NCI-H748 (cell line): ENCODE results near the gene SPA17.

Experiments
- DNase-seq: peaks from one replicate; lab custom pipeline; 2025; ENCODE audit not compliant: unreplicated experiment; lab: John Stamatoyannopoulos, UW

The SPA17 gene

GRCh38 chr11:124722176-124722575 is 48.5 kb downstream of the SPA17 start:
- DNase-seq = no peak

- no peak for DNase-seq
Observed at GRCh38 chr11:124724979-124725718, 51.4 kb downstream of the SPA17 start.

GRCh38 chr11:124725719-124726105 is 52.0 kb downstream of the SPA17 start:
- DNase-seq = no peak

GRCh38 chr11:124727474-124727873 is 53.8 kb downstream of the SPA17 start:
- DNase-seq = no peak

- DNase-seq = no peak
Observed at GRCh38 chr11:124728134-124728533, 54.4 kb downstream of the SPA17 start.

- no peak for DNase-seq
Observed at GRCh38 chr11:124729571-124729970, 55.9 kb downstream of the SPA17 start.

- no peak for DNase-seq
Observed at GRCh38 chr11:124732230-124732629, 58.5 kb downstream of the SPA17 start.

- DNase-seq = no peak
Observed at GRCh38 chr11:124736736-124737135, 63.0 kb downstream of the SPA17 start.

- DNase-seq = no peak
Observed at GRCh38 chr11:124737638-124738305, 64.1 kb downstream of the SPA17 start.

GRCh38 chr11:124738713-124739478 is 65.2 kb downstream of the SPA17 start:
- DNase-seq = no peak

- peak; percentile 91 for DNase-seq
Observed at GRCh38 chr11:124739479-124740276, 66.0 kb downstream of the SPA17 start, which contains the start of gene NRGN. Gene NRGN (plus strand): TSS chr11:124739942. CDS start chr11:124740085, 143 bp downstream.

- peak; percentile 49 for DNase-seq
Observed at GRCh38 chr11:124740277-124740882, 66.7 kb downstream of the SPA17 start.

- no peak for DNase-seq
Observed at GRCh38 chr11:124742555-124742954, 68.9 kb downstream of the SPA17 start.

- DNase-seq = no peak
Observed at GRCh38 chr11:124743050-124743449, 69.3 kb downstream of the SPA17 start.

- DNase-seq = no peak
Observed at GRCh38 chr11:124745270-124745834, 71.6 kb downstream of the SPA17 start.

GRCh38 chr11:124745835-124746620 is 72.3 kb downstream of the SPA17 start:
- DNase-seq = peak; percentile 37

- DNase-seq = peak; percentile 81
Observed at GRCh38 chr11:124746621-124747243, 73.0 kb downstream of the SPA17 start.
